A673 (cell line): ENCODE measurements around the gene MMD. TPM values are rescaled to one million over a fixed set of nuclear protein-coding genes. Genes with fewer than 3 reads are reported as not detected.

ENCODE experiments used
- BruUV-seq: library from RNA; stranded (reverse); fragments of 400-500 nt; replicated peaks from 2 replicates; lab custom pipeline; 2021; lab: Mats Ljungman, UMichigan
- CTCF ChIA-PET: fragments of 300-600 bp; sonication (Branson Sonifier 250); formaldehyde crosslinking; loops from one replicate; lab custom pipeline; 2022; ENCODE audit warnings: antibody characterized with exemption; lab: Charles Lee
- POLR2A ChIA-PET: fragments of 300-600 bp; sonication (Branson Sonifier 250); formaldehyde crosslinking; loops from one replicate; lab custom pipeline; 2022; ENCODE audit warnings: antibody characterized with exemption; ENCODE audit not compliant: low non-redundant PET; lab: Charles Lee
- DNase-seq: peaks from one replicate; pipeline ENCODE4 v3.0.0-alpha.2; 2015; ENCODE audit warnings: low spot score
- H3K27ac ChIP-seq: fragments of 200-600 bp; sonication (generic); 2 replicates; pipeline ENCODE4 v1.5.1; 2016; ENCODE audit warnings: mixed run types, low read depth, mild to moderate bottlenecking, mixed read lengths, antibody characterized with exemption, low read length; ENCODE audit not compliant: poor library complexity, severe bottlenecking
- H3K27me3 ChIP-seq: fragments of 200-600 bp; sonication (generic); replicated peaks from 2 replicates; pipeline ENCODE4 v1.6.1; 2017; ENCODE audit warnings: mixed run types, low read depth, mild to moderate bottlenecking, mixed read lengths, antibody characterized with exemption, low read length; ENCODE audit not compliant: insufficient read depth, poor library complexity
- H3K36me3 ChIP-seq: fragments of 200-600 bp; sonication (generic); 2 replicates; pipeline ENCODE4 v1.6.1; 2016; ENCODE audit warnings: mixed run types, mild to moderate bottlenecking, mixed read lengths, antibody characterized with exemption, low read length; ENCODE audit not compliant: insufficient read depth, poor library complexity, severe bottlenecking
- H3K4me1 ChIP-seq: fragments of 200-600 bp; sonication (generic); 2 replicates; pipeline ENCODE4 v1.6.1; 2017; ENCODE audit warnings: mixed run types, mild to moderate bottlenecking, mixed read lengths, antibody characterized with exemption, low read length; ENCODE audit not compliant: insufficient read depth, poor library complexity, severe bottlenecking
- H3K4me3 ChIP-seq: fragments of 200-600 bp; sonication (generic); 2 replicates; pipeline ENCODE4 v1.5.1; 2016; ENCODE audit warnings: low read depth, mixed run types, mild to moderate bottlenecking, mixed read lengths, low read length; ENCODE audit not compliant: poor library complexity, severe bottlenecking
- H3K9me3 ChIP-seq: fragments of 200-600 bp; sonication (generic); 2 replicates; pipeline ENCODE4 v1.6.1; 2016; ENCODE audit warnings: mixed run types, low read depth, mild to moderate bottlenecking, mixed read lengths, antibody characterized with exemption, low read length; ENCODE audit not compliant: poor library complexity, severe bottlenecking
- EZH2 ChIP-seq: fragments of 200-600 bp; sonication (generic); IDR thresholded peaks from 2 replicates; pipeline ENCODE4 v1.6.1; 2017; ENCODE audit warnings: borderline replicate concordance, low read depth, mild to moderate bottlenecking, mixed read lengths, antibody characterized with exemption, low read length; ENCODE audit not compliant: poor library complexity, severe bottlenecking
- intact Hi-C: fragments of 100-400 bp; cut with micrococcal nuclease; formaldehyde crosslinking; loops from one replicate; pipeline ENCODE4 v1.10.0; 2022; ENCODE audit not compliant: unreplicated experiment
- total RNA-seq: library from RNA; stranded (reverse); gene quantifications from 2 replicates; pipeline ENCODE4 v1.2.3, GENCODE V29; 2021
- TF ChIP-seq, protein P1 (sequence below): fragments of 300-800, 200-600 bp; sonication (generic); conservative IDR thresholded peaks from 2 replicates; pipeline ENCODE4 v1.5.1; 2017; ENCODE audit warnings: low read depth, mild to moderate bottlenecking, antibody characterized with exemption, low read length, moderate library complexity, mixed read lengths

MMD gene
- total RNA-seq, 1 experiment from 2014 or later, result 24.9 TPM

DNA sequence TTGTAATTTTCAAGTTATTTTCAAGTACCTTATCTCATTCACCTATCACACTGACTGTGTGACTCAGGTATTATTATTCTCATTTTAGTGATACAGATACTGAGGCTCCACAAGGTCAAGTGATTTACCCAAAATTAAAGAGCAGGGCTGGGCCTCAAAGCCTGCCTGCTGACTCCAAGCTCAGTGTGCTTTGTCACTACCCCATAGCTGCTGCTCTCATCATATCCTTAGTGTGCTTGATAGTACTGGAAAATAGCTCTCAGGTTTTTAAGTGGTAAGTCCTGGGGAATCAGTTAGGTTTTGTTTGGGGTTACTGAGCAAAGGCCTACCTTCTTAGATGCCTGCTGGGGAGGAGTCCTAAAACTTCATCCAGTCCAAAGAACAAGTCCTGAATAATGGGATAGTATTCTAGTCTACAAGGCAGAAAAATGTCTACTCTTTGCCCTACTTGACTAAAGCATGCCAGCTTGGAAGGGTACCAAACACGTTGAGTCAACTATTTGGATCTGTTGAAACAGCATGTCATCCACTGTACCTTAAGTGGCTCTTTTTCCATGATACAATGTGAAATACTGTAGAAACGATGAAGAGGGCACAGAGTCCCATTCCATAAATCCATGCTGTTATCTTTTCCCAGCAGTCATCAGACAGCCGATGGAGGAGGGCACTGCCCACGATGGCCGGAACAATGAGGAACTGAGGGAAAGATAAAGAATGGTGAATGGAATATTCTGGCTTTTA lies 10.7 kb downstream of the MMD start:
- POLR2A ChIA-PET, result no interaction called here
- Histone ChIP-seq H3K4me1 (no peaks in the 10 kb centered on the region), H3K4me3 (no peak overlapping the region), H3K27me3 (no peaks in the 10 kb centered on the region), H3K27ac (no peak overlapping the region), H3K9me3 (no peaks in the 10 kb centered on the region), H3K36me3 (peaks cover 55% of the 10 kb centered on the region)
- TF ChIP-seq, protein P1, sequence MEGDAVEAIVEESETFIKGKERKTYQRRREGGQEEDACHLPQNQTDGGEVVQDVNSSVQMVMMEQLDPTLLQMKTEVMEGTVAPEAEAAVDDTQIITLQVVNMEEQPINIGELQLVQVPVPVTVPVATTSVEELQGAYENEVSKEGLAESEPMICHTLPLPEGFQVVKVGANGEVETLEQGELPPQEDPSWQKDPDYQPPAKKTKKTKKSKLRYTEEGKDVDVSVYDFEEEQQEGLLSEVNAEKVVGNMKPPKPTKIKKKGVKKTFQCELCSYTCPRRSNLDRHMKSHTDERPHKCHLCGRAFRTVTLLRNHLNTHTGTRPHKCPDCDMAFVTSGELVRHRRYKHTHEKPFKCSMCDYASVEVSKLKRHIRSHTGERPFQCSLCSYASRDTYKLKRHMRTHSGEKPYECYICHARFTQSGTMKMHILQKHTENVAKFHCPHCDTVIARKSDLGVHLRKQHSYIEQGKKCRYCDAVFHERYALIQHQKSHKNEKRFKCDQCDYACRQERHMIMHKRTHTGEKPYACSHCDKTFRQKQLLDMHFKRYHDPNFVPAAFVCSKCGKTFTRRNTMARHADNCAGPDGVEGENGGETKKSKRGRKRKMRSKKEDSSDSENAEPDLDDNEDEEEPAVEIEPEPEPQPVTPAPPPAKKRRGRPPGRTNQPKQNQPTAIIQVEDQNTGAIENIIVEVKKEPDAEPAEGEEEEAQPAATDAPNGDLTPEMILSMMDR, result no peak
- TF ChIP-seq EZH2, result no peak
- no peak for DNase-seq
- intact Hi-C loops, result no loop called here
- no TSS peak for BruUV-seq
- CTCF ChIA-PET, result no interaction called here

DNA sequence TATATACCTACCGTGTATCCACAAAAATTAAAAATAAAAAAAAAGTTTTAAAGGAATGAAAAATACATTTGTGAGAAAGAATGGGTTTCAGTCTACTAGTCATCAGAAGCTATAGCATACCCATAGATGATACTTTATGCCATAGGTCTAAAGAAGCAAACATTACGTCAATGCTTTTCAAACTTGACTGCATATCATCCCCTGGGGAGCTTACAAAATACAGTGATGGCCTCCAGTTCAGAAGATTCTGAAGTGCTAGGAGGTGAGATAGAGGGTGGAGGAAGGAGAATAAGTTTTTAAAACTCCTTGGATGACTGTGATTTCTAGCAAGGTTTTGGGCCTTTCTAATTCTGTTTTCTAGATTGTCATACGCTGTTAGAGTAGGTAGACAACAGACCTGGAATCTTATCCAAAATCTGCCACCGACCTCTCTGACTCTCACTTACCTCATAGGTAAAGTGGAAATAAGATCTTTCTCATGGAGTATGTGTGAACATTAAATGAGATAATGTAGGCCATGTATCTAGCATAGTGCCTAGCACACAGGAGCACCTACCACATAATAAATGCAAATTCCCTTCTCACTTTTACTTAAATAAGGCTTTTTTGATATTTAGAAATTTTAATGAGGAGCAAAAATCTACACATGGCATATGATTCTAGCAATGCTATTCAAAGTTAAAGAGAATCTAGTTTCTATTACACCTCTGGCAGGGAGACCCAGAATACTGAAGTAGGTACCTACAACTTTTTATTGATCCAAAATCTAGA lies 12.4 kb downstream of the MMD start:
- no peak for DNase-seq
- POLR2A ChIA-PET, result no interaction called here
- TF ChIP-seq, protein P1, result no peak
- no peak for TF ChIP-seq EZH2
- no peaks in the 10 kb centered on the region for H3K4me1 ChIP-seq
- H3K36me3 ChIP-seq, result peaks cover 61% of the 10 kb centered on the region
- no peaks in the 10 kb centered on the region for H3K9me3 ChIP-seq
- CTCF ChIA-PET, result no interaction called here
- H3K27me3 ChIP-seq, result no peaks in the 10 kb centered on the region
- H3K4me3 ChIP-seq, result no peak overlapping the region
- BruUV-seq, result no TSS peak
- intact Hi-C loops, result no loop called here
- no peak overlapping the region for H3K27ac ChIP-seq

DNA sequence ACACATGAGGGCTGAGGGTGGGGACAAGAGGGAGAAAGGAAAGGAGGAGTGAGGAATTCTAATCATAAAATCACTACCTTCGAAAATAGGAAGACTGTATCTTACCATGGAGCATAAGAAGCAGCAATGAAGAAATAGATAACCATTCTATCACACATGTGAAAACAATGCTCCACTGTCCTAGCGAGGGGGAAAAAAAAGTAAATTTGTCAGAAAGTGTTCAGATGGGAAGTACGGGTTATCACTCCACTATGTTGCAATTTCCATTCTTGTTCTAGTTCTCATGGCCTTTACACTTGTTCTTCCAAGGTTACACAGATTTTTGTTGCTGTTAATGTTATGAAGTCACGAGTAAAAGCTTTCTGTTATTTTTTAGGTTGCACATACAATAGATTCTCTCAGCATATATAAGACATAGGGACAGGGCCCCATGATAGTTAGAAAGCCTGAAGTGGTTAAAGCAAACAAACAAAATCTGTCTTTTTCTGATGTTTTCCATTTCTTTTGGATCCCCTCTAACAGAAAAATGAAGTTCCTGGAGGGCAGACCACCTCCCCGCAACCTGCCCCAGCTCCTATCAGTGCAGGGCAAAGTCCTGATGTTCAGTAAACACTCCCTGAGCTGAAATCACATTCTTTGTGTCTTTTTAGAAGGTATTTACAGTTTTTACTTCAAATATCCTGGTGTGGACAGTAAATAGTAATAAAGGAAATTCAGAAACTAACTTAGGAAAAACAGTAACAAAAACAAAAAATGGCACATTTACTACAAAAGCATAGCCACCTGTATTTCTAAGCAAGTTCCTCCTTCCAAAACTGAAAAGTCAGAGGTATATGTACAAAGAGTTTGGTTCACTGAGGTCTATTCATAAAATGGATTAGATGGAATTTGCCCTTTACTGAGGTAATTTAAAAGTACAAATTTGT lies 13.7 kb downstream of the MMD start:
- no peak for DNase-seq
- CTCF ChIA-PET, result no interaction called here
- no peak overlapping the region for H3K27ac ChIP-seq
- H3K36me3 ChIP-seq, result peaks cover 61% of the 10 kb centered on the region
- POLR2A ChIA-PET, result no interaction called here
- no peaks in the 10 kb centered on the region for H3K27me3 ChIP-seq
- no peak for TF ChIP-seq EZH2
- TF ChIP-seq, protein P1, result no peak
- no peaks in the 10 kb centered on the region for H3K9me3 ChIP-seq
- no TSS peak for BruUV-seq
- intact Hi-C loops, result no loop called here
- no peak overlapping the region for H3K4me3 ChIP-seq
- H3K4me1 ChIP-seq, result no peaks in the 10 kb centered on the region
